Left ventricle myocardium inferior (tissue), 1 donor: Measurements from ENCODE around the gene MDFI. TPM values are rescaled to one million over a fixed set of nuclear protein-coding genes. Genes with fewer than 3 reads are reported as not detected.

Experiments
- DNase-seq: peaks from one replicate; pipeline ENCODE4 v3.0.0-alpha.2; 2020
- H3K27ac ChIP-seq: fragments of 200-600 bp; replicated peaks from 2 replicates; pipeline ENCODE4 v1.8.0; 2021
- H3K27me3 ChIP-seq: fragments of 200-600 bp; 2 replicates; pipeline ENCODE4 v1.8.0; 2021; ENCODE audit warnings: low read depth
- H3K36me3 ChIP-seq: fragments of 200-600 bp; 2 replicates; pipeline ENCODE4 v1.8.0; 2021
- H3K4me1 ChIP-seq: fragments of 200-600 bp; 2 replicates; pipeline ENCODE4 v1.8.0; 2021
- H3K4me3 ChIP-seq: fragments of 200-600 bp; 2 replicates; pipeline ENCODE4 v1.8.0; 2021; ENCODE audit warnings: mild to moderate bottlenecking, moderate library complexity
- H3K9me3 ChIP-seq: fragments of 200-600 bp; replicated peaks from 2 replicates; pipeline ENCODE4 v1.8.0; 2021
- intact Hi-C: fragments of 100-400 bp; cut with micrococcal nuclease; formaldehyde crosslinking; loops from one replicate; pipeline ENCODE4 v1.11.0; 2022
- total RNA-seq: library from RNA; stranded (reverse); fragmentation: NEBNext Ultra II Directional; extraction: Animal tissue kit (Norgen Biotek cat#: 25700); gene quantifications from one replicate; pipeline ENCODE4 v1.2.1, GENCODE V29; 2021
- TF ChIP-seq, protein P1 (sequence below): fragments of 200-600 bp; IDR thresholded peaks from 2 replicates; pipeline ENCODE4 v1.8.0; 2021; ENCODE audit warnings: antibody characterized with exemption, mild to moderate bottlenecking, borderline replicate concordance
- donor health status: DM: no; HTN: yes; CAD: no; lungs with severe emphysema.

MDFI gene
- total RNA-seq, 1 donor from 2014 or later, result 0.77 TPM

DNA sequence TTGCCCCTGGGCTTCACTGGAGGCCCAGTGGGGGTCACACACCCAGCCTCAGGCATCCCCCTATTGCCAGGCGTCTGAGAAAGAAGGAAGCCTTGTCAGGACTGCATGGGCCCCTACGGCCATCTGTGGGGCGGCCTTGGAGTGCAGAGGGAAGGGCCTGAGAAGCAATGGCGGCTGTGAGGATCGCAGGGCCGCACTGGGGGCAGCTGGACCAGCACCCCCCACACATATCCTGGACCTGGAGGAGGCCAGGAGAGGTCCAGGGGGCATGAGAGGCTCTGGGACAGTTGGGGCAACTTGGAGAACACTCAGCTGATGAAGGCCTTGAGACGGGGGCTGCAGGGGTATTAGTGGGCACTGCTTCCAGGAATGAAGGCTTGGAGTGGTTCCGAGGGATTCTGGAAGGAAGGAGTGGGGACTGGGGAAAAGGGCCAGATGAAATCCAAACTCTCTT, 16.5 kb downstream of the MDFI start:
- Histone ChIP-seq H3K9me3 (no peaks in the 10 kb centered on the region), H3K27ac (no peak overlapping the region), H3K4me3 (no peak overlapping the region), H3K36me3 (no peaks in the 10 kb centered on the region), H3K4me1 (peaks cover 11% of the 10 kb centered on the region), H3K27me3 (peaks cover 20% of the 10 kb centered on the region)
- TF ChIP-seq, protein P1, sequence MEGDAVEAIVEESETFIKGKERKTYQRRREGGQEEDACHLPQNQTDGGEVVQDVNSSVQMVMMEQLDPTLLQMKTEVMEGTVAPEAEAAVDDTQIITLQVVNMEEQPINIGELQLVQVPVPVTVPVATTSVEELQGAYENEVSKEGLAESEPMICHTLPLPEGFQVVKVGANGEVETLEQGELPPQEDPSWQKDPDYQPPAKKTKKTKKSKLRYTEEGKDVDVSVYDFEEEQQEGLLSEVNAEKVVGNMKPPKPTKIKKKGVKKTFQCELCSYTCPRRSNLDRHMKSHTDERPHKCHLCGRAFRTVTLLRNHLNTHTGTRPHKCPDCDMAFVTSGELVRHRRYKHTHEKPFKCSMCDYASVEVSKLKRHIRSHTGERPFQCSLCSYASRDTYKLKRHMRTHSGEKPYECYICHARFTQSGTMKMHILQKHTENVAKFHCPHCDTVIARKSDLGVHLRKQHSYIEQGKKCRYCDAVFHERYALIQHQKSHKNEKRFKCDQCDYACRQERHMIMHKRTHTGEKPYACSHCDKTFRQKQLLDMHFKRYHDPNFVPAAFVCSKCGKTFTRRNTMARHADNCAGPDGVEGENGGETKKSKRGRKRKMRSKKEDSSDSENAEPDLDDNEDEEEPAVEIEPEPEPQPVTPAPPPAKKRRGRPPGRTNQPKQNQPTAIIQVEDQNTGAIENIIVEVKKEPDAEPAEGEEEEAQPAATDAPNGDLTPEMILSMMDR, result no peak
- no peak for DNase-seq
- intact Hi-C loops, result no loop called here

DNA sequence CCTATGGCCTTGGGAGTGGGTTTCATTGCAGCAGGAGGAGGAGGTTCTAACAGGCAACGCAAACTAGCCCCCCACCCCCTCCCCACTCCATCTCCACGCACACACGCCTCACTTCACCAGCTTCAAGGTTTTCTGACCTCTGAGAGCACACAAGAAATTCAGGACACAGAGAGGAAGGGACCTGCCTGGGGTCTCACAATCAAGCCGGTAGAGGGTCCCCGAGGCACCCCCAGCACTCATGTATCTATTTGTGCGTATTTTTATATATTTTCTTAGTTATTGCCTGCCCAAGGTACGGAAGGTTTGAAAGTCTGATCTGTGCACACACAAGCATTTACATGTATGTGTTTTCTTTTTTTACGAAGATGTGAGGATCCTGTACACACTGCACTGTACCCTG, 16.9 kb downstream of the MDFI start:
- Histone ChIP-seq H3K9me3 (no peaks in the 10 kb centered on the region), H3K27ac (no peak overlapping the region), H3K36me3 (no peaks in the 10 kb centered on the region), H3K4me3 (no peak overlapping the region), H3K27me3 (peaks cover 24% of the 10 kb centered on the region), H3K4me1 (peaks cover 11% of the 10 kb centered on the region)
- intact Hi-C loops, result no loop called here
- TF ChIP-seq, protein P1, result no peak
- no peak for DNase-seq

DNA sequence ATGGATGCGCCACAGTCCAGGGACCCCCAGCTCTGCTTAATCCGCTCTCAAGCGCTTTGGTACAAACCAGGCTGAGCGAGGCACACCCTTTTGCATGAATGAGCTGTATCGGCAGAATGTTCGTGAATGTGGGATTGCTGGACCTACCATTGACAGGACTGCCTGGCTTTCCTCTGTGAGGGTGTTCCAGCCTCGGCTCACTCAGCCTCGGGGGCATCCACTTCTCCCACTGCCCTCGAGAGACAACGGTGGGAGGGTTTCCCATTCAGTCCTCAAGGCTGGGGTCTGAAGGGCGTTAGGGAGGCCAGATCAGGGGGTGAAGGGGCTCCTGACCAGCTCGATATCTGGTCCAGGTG, 17.4 kb downstream of the MDFI start:
- H3K27me3 ChIP-seq, result peaks cover 29% of the 10 kb centered on the region
- H3K4me1 ChIP-seq, result peaks cover 11% of the 10 kb centered on the region
- no peaks in the 10 kb centered on the region for H3K9me3 ChIP-seq
- TF ChIP-seq, protein P1, result no peak
- no peak overlapping the region for H3K4me3 ChIP-seq
- intact Hi-C loops, result no loop called here
- H3K36me3 ChIP-seq, result no peaks in the 10 kb centered on the region
- DNase-seq, result no peak
- H3K27ac ChIP-seq, result no peak overlapping the region

DNA sequence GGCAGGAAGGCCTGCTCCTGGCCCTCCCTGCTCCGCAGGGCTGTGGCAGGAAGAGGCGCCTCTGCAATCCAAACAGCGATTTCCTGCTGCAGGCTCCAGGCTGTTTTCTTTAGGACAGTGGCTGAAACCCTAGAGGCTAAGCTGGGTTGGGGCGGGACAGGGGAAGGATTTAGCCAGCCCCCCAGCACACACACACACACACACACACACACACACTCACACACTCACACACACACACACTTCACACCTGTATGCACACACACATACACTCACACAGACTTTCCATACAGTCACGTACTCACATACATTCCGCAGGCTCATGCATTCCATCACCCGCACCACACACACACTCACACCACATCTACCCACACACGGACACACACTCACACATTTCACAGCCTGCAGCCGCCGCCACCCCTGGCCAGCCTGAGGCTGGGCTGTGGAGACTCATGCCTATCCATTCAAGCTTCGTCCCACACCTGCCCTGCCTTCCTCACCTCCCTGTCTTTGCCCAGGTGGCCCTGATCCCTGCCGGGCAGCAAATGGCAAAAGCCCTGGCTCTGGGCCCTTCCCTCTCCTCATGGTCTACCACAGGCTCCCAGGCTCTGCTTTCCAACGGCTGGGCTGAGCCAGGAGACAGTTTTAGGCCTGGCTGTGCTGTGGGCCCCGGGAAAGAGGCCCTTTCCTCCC, 17.9 kb downstream of the MDFI start:
- intact Hi-C loops, result no loop called here
- Histone ChIP-seq H3K4me3 (no peak overlapping the region), H3K27ac (no peak overlapping the region), H3K4me1 (peaks cover 11% of the 10 kb centered on the region), H3K9me3 (no peaks in the 10 kb centered on the region), H3K27me3 (peaks cover 34% of the 10 kb centered on the region), H3K36me3 (no peaks in the 10 kb centered on the region)
- TF ChIP-seq, protein P1, result no peak
- DNase-seq, result no peak

DNA sequence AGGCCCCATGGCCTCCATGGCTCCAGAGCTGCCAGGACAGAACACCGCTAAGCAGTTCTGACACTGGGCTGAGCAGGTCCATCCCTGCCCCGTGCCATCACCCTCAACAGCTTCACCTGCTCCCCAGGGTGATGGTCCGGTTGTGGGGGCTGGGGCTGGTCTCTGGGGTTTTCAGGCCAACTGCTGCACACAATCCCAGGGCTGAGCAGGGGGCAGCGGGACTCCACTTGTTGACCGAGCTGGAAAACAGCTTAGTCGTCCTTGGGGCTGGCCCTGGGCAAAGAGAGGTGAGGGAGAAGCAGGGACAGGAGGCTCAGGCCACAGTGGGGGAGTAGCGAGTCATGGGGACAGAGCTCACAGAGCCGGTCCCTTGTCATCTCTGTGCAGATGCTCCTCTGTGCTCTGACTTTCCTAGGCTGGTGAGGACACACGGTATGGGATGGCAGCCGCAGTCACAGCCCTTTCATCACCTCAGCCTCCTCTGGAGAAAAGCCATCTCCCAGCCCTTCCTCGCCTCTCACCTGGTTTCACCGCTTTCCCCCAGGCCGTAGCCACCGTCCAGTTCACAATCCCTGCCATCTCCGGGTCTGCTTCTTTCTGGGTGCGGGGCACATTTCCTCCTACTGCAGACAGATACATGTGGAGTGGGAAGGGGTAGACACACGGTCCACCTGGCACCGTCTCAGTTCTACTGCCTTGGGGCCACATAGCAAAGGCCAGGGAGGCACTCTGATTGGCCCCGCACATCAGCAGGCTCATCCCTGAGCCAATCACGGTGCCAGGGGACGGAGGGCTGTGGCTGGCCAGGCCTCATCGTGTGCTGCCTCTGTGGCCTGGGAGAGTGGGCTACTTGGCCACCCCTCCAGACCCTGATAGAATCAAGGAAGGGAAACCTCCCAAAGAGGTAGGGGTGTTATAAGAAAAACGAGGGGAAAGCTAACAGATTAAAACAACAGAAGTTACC, 19.1 kb downstream of the MDFI start:
- peaks cover 46% of the 10 kb centered on the region for H3K27me3 ChIP-seq
- no peak for DNase-seq
- TF ChIP-seq, protein P1, result no peak

More for the DNA sequence above, 19.1 kb downstream of the MDFI start:
- Histone ChIP-seq H3K27ac (no peak overlapping the region), H3K36me3 (no peaks in the 10 kb centered on the region), H3K9me3 (no peaks in the 10 kb centered on the region), H3K4me3 (no peak overlapping the region), H3K4me1 (peaks cover 11% of the 10 kb centered on the region)
- intact Hi-C loops, result no loop called here
